Left lung (tissue), 10 donors: ENCODE data around the gene BMP2K. TPM values are rescaled to one million over a fixed set of nuclear protein-coding genes. Genes with fewer than 3 reads are reported as not detected.

Source experiments
- ATAC-seq: fragments of 200-7000 bp; cut with Tn5 transposase; one replicate; pipeline ENCODE4 v1.9.1; 2020; ENCODE audit warnings: moderate library complexity
- DNase-seq, 4 donors: peaks; one replicate each; pipeline ENCODE4 v3.0.0-alpha.2; 2013 to 2020
- H3K27ac ChIP-seq, 2 donors: fragments of 200-600 bp; sonication (generic) in 1 of 2; one replicate each; pipeline versions ENCODE4 v1.5.0 to v1.8.0; 2020 to 2021
- H3K27me3 ChIP-seq, 2 donors: fragments of 200-600 bp; sonication (generic) in 1 of 2; one replicate each; pipeline versions ENCODE4 v1.5.0 to v1.8.0; 2020 to 2021
- H3K36me3 ChIP-seq, 2 donors: fragments of 200-600 bp; sonication (generic) in 1 of 2; one replicate each; pipeline versions ENCODE4 v1.5.0 to v1.8.0; 2020 to 2021
- H3K4me1 ChIP-seq, 2 donors: fragments of 200-600 bp; one replicate each; pipeline ENCODE4 v1.8.0; 2021
- H3K4me3 ChIP-seq, 2 donors: fragments of 200-600 bp; sonication (generic) in 1 of 2; one replicate each; pipeline versions ENCODE4 v1.5.0 to v1.8.0; 2020 to 2021; ENCODE audit warnings: mild to moderate bottlenecking in 1 of 2
- H3K9me3 ChIP-seq, 2 donors: fragments of 200-600 bp; sonication (generic) in 1 of 2; one replicate each; pipeline versions ENCODE4 v1.5.0 to v1.8.0; 2020 to 2021
- intact Hi-C, 2 donors: fragments of 100-400 bp; cut with DNase I; formaldehyde crosslinking; loops; one replicate each; pipeline versions ENCODE4 v1.11.2 to v1.14.2; 2022
- polyA plus RNA-seq, 6 donors: library from polyadenylated mRNA; unstranded; fragments of 120-200 nt; gene quantifications; one replicate each; pipeline ENCODE4 v1.2.1, GENCODE V29; 2013; ENCODE audit not compliant: insufficient read length in 6 of 6
- total RNA-seq, 2 donors: library from RNA; stranded (reverse); fragmentation: NEBNext Ultra II Directional; extraction: Animal tissue kit (Norgen Biotek cat#: 25700); gene quantifications; one replicate each; pipeline ENCODE4 v1.2.1, GENCODE V29; 2021
- TF ChIP-seq, protein P1 (sequence below), 2 donors: fragments of 200-600 bp; sonication (generic) in 1 of 2; IDR thresholded peaks; one replicate each; pipeline versions ENCODE4 v1.5.0 to v1.8.0; 2021; ENCODE audit warnings: antibody characterized with exemption in 2 of 2
- donor health status: DM: no; HTN: yes; CAD: no.
- donor health status: DM: no; HTN: no; CAD: no.

Gene BMP2K
- total and polyA plus RNA-seq, 8 donors = 23.2 to 67.0 (median 27.1) TPM

DNA sequence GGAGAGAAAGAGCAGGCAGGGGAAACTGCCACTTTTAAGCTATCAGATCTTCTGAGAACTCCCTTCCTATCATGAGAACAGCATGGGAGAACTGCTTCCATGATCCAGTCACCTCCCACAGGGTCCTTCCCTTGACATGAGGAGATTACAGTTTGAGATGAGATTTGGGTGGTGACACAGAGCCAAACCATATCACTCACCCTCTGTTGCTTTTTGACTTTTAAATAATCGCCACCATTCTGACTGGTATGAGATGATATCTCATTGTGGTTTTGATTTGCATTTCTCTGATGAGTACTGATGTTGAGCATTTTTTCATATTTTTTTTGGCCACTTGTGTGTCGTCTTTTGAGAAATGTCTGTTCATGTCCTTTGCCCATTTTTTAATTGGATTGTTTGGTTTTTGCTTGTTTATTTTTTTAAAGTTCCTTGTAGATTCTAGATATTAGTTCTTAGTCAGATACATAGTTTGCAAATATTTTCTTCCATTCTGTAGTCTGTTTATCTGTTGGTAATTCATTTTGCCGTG is 169.6 kb downstream of the BMP2K start:
- ATAC-seq (no peak), DNase-seq (no peak)
- Histone ChIP-seq H3K9me3 (no peaks in the 10 kb centered on the region), H3K27ac (no peak overlapping the region), H3K4me3 (no peak overlapping the region), H3K36me3 (no peaks in the 10 kb centered on the region), H3K27me3 (no peaks in the 10 kb centered on the region), H3K4me1 (peaks cover 0 to 14% of the 10 kb centered on the region in 2 donors)
- intact Hi-C loops = loop anchor here in 1 of 2 donors (10.0 kb wide), 1 partner anchor 1269 kb away; no protein-coding TSS in a partner anchor
- TF ChIP-seq, protein P1, sequence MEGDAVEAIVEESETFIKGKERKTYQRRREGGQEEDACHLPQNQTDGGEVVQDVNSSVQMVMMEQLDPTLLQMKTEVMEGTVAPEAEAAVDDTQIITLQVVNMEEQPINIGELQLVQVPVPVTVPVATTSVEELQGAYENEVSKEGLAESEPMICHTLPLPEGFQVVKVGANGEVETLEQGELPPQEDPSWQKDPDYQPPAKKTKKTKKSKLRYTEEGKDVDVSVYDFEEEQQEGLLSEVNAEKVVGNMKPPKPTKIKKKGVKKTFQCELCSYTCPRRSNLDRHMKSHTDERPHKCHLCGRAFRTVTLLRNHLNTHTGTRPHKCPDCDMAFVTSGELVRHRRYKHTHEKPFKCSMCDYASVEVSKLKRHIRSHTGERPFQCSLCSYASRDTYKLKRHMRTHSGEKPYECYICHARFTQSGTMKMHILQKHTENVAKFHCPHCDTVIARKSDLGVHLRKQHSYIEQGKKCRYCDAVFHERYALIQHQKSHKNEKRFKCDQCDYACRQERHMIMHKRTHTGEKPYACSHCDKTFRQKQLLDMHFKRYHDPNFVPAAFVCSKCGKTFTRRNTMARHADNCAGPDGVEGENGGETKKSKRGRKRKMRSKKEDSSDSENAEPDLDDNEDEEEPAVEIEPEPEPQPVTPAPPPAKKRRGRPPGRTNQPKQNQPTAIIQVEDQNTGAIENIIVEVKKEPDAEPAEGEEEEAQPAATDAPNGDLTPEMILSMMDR (IDR thresholded peaks at IDR 0.05) = no peak

DNA sequence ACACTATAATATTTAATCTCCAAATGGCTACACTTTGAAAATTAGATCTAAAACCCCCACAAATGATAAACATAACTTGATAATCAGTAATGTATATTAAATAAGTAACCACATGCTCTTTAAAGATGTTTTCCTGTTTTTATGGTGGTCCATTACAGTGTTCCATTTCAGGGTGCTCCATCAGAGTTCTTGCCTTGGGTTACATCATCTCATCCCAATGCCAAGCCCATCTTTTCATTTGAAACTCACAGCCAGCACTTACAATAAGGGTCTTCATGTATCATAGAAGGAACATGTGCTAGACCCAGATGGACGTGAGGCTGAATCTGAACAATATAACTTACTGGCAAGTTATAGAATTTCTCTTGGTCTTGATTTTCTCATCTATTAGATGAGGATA is 173.6 kb downstream of the BMP2K start:
- Histone ChIP-seq H3K27ac (no peak overlapping the region), H3K27me3 (no peaks in the 10 kb centered on the region), H3K36me3 (no peaks in the 10 kb centered on the region), H3K4me3 (no peak overlapping the region), H3K9me3 (no peaks in the 10 kb centered on the region), H3K4me1 (no peaks in the 10 kb centered on the region)
- ATAC-seq (no peak), DNase-seq (no peak)
- TF ChIP-seq, protein P1 (IDR thresholded peaks at IDR 0.05) = no peak
- intact Hi-C loops = loop anchor here in 1 of 2 donors (10.0 kb wide), 1 partner anchor 1265 kb away; no protein-coding TSS in a partner anchor

DNA sequence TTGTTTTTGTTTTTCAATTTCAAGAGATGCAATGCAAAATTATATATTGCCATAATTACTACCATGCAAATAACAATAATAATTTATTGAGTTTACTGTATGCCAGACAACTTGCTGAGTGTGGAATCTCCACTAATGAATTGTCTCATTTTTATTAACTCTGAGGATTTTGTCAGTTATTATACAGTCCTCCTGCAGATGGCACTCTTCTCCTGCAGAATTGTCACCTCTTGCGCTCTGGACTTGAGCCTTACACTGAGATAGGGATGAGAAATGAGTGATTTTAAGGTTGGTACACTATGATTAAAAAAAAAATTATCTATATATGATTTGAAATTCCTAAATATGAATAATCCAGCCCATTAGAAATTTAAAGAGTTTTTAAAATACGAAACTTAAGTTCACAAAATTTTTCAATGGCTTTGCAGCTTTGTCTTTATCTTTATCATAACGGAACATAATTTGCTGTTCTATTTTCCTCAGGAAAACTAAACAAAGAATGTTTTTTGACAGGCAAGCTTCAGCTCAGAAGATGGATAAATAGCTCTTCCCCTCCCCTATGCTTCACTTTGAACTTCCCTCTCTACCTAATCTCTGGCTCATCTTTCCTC is 175.8 kb downstream of the BMP2K start:
- H3K36me3 ChIP-seq = no peaks in the 10 kb centered on the region
- intact Hi-C loops = no loop called here
- ATAC-seq (peak; percentile 95), DNase-seq (peak in 2 of 4 donors; percentile 24 to 60)
- H3K4me3 ChIP-seq = no peak overlapping the region
- no peaks in the 10 kb centered on the region for H3K9me3 ChIP-seq
- no peaks in the 10 kb centered on the region for H3K4me1 ChIP-seq
- no peaks in the 10 kb centered on the region for H3K27me3 ChIP-seq
- H3K27ac ChIP-seq = no peak overlapping the region
- TF ChIP-seq, protein P1 (IDR thresholded peaks at IDR 0.05) = peak in 1 of 2 donors; percentile 55

DNA sequence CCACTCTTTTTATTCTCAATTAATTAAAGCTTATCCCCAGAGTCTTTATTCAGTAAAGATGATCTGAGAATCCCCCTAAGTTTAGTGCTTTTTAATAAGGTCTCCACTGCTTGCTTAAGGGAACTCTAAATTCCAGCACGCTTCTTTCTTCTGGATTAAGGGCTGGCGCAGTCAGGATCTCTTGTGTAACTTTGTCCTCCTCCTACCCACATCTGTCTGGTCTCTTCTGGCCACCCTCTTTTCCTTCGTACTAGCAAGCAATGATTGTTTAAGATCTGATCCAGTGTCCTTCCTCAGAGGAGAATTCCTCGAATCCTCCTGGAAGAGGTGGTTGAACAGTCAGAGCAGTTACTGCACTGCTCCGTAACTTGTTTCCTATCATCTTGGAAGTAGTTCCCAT is 177.1 kb downstream of the BMP2K start:
- Histone ChIP-seq H3K9me3 (no peaks in the 10 kb centered on the region), H3K36me3 (no peaks in the 10 kb centered on the region), H3K27me3 (no peaks in the 10 kb centered on the region), H3K27ac (no peak overlapping the region), H3K4me3 (no peak overlapping the region), H3K4me1 (no peaks in the 10 kb centered on the region)
- intact Hi-C loops = no loop called here
- ATAC-seq = no peak
- DNase-seq = no peak
- TF ChIP-seq, protein P1 (IDR thresholded peaks at IDR 0.05) = no peak

DNA sequence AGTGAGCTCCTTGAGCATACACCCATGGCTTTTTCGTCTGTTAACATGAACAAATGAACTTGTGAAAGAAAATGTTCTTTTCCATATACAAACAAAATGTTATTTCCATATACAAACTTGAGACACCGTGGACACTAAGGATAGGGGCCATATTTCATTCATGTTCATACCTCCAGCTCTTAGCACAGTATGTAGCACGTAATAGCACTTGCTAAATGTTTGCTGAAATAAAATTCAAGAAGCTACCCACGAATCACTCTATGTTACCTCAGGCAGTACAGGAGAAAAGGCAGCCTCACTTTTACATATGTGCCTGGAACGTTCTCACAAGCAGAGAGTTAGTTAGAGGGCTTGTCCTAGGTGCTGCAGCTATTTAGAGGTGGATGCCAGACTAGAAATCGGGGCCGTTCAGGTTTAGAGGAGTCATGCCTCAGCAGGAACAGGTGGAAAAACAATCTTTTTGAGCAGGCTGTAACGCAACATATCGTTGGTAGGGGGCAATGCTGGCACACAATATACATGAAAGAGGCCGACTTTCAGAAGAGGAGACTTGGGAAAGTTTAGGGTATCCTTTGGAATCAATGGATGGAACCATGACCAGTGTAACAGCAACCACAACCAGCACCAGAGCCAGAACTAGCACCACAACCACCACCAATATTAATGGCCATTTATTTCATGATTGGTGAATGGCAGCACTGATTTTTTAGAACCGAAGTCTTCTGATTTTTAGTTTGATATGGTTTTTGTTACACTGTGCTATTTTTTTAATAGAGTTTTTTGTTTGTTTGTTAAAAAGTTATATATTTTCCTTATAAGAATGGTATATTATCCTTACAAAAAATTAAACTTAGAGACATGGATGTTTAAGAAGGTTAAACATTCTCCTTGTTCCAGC is 177.9 kb downstream of the BMP2K start:
- Histone ChIP-seq H3K27me3 (no peaks in the 10 kb centered on the region), H3K36me3 (no peaks in the 10 kb centered on the region), H3K4me1 (no peaks in the 10 kb centered on the region), H3K27ac (no peak overlapping the region), H3K4me3 (no peak overlapping the region), H3K9me3 (no peaks in the 10 kb centered on the region)
- TF ChIP-seq, protein P1 (IDR thresholded peaks at IDR 0.05) = peak in 1 of 2 donors; percentile 9
- peak; percentile 44 for ATAC-seq
- intact Hi-C loops = no loop called here
- DNase-seq = peak in 1 of 4 donors; percentile 19
